WERI-Rb-1 (cell line): ENCODE measurements around the gene LPP.

Experiments used
- DNase-seq: peaks from one replicate; pipeline ENCODE4 v3.0.0-alpha.2; 2020
- H3K27ac ChIP-seq: fragments of 250-450 bp; sonication (Bioruptor Pico); 2 replicates; pipeline ENCODE4 v1.5.1; 2020; ENCODE audit warnings: mild to moderate bottlenecking, moderate library complexity
- H3K27me3 ChIP-seq: fragments of 250-450 bp; sonication (Bioruptor Pico); 2 replicates; pipeline ENCODE4 v1.5.1; 2021; ENCODE audit warnings: mild to moderate bottlenecking, low read depth, moderate library complexity; ENCODE audit not compliant: insufficient read depth, severe bottlenecking
- H3K36me3 ChIP-seq: fragments of 250-450 bp; sonication (Bioruptor Pico); 2 replicates; pipeline ENCODE4 v1.5.1; 2020; ENCODE audit warnings: mild to moderate bottlenecking, moderate library complexity
- H3K4me3 ChIP-seq: 2 replicates; pipeline ENCODE4 v1.5.1; 2011; ENCODE audit warnings: low read depth, mild to moderate bottlenecking, control low read depth, low read length
- H3K9me3 ChIP-seq: fragments of 250-450 bp; sonication (Bioruptor Pico); 2 replicates; pipeline ENCODE4 v1.5.1; 2021; ENCODE audit warnings: mild to moderate bottlenecking, moderate library complexity; ENCODE audit not compliant: severe bottlenecking
- TF ChIP-seq, protein P1 (sequence below): IDR thresholded peaks from 2 replicates; pipeline ENCODE4 v1.5.1; 2011; ENCODE audit warnings: low read depth, mild to moderate bottlenecking, control low read depth, inconsistent platforms, low read length

The LPP gene

DNA sequence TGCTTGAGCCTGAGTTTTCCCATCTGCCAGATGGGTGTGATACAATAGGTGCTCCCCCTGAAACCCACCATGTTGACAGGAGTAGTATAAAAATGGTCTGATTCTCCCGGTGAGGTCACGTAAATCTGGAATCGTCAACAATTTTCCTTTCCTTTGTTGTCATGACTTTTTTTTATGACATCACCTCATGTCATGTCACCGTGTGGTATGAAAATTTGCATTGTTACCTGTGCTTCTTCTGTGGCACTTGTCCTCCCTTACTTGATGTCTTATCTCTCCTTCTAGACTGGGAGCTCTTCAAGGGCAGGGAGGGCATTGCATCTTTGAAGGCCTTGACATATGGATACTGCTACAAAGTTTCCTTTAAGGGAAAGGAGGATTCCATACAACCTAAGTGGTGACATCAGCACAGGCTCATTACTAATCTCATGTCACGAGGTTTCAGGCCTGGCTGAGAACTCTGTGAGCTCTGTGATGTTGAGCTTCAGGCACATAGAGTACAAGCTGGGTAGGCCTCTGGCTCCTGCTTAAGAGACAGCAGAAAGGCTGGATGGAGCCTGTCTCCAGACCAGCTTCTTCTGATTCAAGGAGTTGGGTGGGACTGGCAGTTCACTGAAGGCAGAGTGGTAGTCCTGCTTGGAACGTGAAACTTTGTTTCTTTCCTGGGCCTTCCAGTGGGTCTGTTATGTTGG is 66.3 kb downstream of the LPP start:
- H3K9me3 ChIP-seq: no peaks in the 10 kb centered on the region
- TF ChIP-seq, protein P1, sequence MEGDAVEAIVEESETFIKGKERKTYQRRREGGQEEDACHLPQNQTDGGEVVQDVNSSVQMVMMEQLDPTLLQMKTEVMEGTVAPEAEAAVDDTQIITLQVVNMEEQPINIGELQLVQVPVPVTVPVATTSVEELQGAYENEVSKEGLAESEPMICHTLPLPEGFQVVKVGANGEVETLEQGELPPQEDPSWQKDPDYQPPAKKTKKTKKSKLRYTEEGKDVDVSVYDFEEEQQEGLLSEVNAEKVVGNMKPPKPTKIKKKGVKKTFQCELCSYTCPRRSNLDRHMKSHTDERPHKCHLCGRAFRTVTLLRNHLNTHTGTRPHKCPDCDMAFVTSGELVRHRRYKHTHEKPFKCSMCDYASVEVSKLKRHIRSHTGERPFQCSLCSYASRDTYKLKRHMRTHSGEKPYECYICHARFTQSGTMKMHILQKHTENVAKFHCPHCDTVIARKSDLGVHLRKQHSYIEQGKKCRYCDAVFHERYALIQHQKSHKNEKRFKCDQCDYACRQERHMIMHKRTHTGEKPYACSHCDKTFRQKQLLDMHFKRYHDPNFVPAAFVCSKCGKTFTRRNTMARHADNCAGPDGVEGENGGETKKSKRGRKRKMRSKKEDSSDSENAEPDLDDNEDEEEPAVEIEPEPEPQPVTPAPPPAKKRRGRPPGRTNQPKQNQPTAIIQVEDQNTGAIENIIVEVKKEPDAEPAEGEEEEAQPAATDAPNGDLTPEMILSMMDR: no peak
- no peak for DNase-seq
- no peak overlapping the region for H3K4me3 ChIP-seq
- H3K36me3 ChIP-seq: no peaks in the 10 kb centered on the region
- no peak overlapping the region for H3K27ac ChIP-seq
- no peaks in the 10 kb centered on the region for H3K27me3 ChIP-seq

DNA sequence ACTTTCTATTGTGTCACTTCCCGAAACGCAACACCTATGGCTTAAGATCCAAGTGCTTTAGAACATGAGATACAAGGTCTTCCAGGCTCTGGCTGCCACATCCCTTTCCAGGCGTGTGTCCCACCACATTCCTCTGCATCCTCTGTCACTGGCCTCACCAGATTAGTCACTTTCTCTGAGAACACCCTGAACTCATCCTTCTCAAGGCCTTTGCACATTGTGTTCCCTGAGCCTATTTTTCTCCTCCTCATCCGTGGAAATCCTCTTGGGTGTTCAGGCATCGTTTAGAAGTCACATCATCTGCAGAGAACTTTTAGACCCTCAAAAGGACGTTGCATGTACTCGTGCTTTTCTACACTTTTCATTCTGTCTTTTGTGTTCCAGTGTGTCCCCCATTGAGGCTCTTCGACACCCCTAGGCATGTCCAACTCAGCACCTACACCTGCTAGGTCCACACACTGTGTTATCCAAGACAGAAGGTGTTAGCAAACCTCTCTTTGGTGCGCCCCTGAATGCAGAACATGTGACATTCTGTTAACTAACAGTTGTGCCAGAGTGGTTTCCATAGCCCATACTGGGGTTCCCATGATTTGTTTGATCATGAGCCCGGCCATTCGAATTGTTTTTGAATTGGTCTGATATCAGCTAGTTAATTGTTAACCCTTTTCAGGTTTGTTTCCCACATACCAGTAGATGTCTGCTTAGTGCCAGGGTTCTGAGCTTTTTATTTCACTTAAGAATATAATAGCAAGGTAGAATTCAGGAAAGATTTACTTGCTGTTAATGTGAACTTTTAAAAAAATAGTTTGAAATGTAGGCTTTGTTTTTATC is 67.2 kb downstream of the LPP start:
- Histone ChIP-seq H3K27me3 (no peaks in the 10 kb centered on the region), H3K9me3 (no peaks in the 10 kb centered on the region), H3K27ac (no peak overlapping the region), H3K36me3 (no peaks in the 10 kb centered on the region), H3K4me3 (no peak overlapping the region)
- DNase-seq: no peak
- TF ChIP-seq, protein P1: no peak

DNA sequence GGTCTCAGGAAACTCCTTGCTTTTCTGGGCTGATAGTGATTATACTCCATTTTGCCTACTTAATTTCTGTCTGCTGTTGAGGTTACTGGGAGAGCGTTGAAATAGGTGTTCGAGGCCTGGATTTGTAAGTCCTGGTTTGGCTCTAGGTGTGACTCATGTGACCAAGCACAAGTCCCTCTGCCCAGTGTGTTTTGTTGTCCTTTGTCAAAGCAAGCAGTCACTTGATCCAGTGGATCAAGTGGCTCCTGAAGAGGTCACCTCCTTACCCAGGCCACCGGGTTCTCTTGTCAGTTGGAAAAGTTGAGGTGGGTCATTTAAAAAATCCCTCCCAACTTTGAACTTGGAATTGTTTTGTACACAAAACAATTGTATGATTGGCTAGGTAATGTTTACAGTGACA is 70.0 kb downstream of the LPP start:
- H3K9me3 ChIP-seq: no peaks in the 10 kb centered on the region
- no peak for DNase-seq
- TF ChIP-seq, protein P1: no peak
- no peaks in the 10 kb centered on the region for H3K36me3 ChIP-seq
- no peak overlapping the region for H3K27ac ChIP-seq
- no peaks in the 10 kb centered on the region for H3K27me3 ChIP-seq
- H3K4me3 ChIP-seq: no peak overlapping the region

DNA sequence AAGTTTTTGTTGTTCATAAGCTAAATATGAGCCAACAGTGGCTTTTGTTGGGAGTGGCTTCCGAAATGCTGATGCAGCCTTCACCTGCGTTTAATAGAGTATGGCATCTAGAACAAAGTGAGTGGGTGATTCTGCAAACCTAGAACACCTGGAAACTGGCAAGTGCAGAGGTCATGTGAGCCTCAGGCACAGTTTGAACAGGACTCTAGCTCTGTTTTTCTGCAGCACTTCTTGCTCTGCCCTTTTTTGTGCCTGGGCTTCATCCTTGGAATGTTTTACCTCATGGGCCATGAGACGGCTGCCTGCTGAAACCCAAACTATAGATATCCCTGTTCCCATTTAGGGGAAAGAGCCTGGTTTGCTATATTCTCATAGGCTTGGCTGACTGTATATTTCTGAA is 73.5 kb downstream of the LPP start:
- H3K4me3 ChIP-seq: no peak overlapping the region
- no peaks in the 10 kb centered on the region for H3K36me3 ChIP-seq
- no peak for DNase-seq
- H3K27ac ChIP-seq: no peak overlapping the region
- H3K9me3 ChIP-seq: no peaks in the 10 kb centered on the region
- TF ChIP-seq, protein P1: no peak
- H3K27me3 ChIP-seq: no peaks in the 10 kb centered on the region

DNA sequence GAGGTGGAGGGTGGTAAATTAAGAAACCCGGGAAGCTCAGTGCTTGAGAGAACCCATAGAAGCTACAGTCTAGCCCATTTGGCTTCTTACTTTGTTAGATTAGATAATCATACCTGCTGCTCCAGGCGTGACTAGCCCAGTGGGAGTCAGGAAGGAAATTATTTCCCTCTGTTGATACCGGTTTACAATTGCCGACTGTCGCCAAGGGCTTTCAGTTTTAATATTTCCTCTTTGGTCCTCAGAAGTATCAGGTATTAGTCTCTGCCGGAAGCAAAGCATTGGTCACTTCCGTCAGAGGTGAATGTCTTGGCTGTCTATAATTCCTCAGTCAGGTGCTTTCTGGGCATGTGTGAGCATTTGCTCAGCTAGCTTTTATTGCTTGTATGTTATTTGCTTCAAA is 75.2 kb downstream of the LPP start:
- no peaks in the 10 kb centered on the region for H3K36me3 ChIP-seq
- no peak overlapping the region for H3K4me3 ChIP-seq
- DNase-seq: no peak
- no peak overlapping the region for H3K27ac ChIP-seq
- no peaks in the 10 kb centered on the region for H3K9me3 ChIP-seq
- TF ChIP-seq, protein P1: no peak
- H3K27me3 ChIP-seq: no peaks in the 10 kb centered on the region
